Gastrocnemius medialis (tissue), 4 donors: ENCODE measurements around the gene KRT9.
"Not testable (repeated sequence)": the region's sequence is repeated elsewhere in the genome, so short reads cannot be mapped to it uniquely, and the experiment has no call there.

Experiments
- CTCF ChIP-seq, 5 experiments: fragments of 450-650 bp in 3 of 5; fragments of 200-600 bp in 2 of 5; sonication (generic) in 2 of 5; IDR thresholded peaks in 4 of 5; conservative IDR thresholded peaks in 1 of 5; 1 replicate in 4 of 5; 2 replicates in 1 of 5; pipeline ENCODE4 v1.5.1; 2016 to 2019; ENCODE audit warnings: antibody characterized with exemption in 5 of 5, mild to moderate bottlenecking in 3 of 5, moderate library complexity in 3 of 5
- POLR2A ChIP-seq, 2 donors: fragments of 450-650 bp; IDR thresholded peaks; one replicate each; pipeline ENCODE4 v1.6.1; 2017; ENCODE audit warnings: antibody characterized with exemption in 2 of 2, mild to moderate bottlenecking in 2 of 2, moderate library complexity in 2 of 2

GRCh38 chr17:41606930-41607329, 35.1 kb upstream of the KRT9 start:
- TF ChIP-seq CTCF (IDR thresholded peaks at IDR 0.05 in 4 of 5, conservative IDR thresholded peaks at IDR 0.05 in 1 of 5); POLR2A (IDR thresholded peaks at IDR 0.05): not testable (repeated sequence)
